T47D (cell line): ENCODE data around the gene REN.
A peak's percentile ranks its signal among the peaks of the same experiment; 100 is the strongest.

ENCODE experiments used
- DNase-seq, 2 experiments: peaks; one replicate each; pipeline versions ENCODE4 v3.0.0 to v3.0.0-alpha.2; 2011 to 2012; ENCODE audit warnings: low read depth in 1 of 2, low spot score in 1 of 2
- JUND ChIP-seq: IDR thresholded peaks from 2 replicates; pipeline ENCODE4 v1.6.1; 2012; ENCODE audit warnings: low read depth
- in situ Hi-C: cut with HindIII; loops from 2 replicates; pipeline ENCODE4 v1.10.0; 2016; ENCODE audit warnings: low sequenced_read_pairs, low pct_unique_long_range_greater_than_20kb

The REN gene

GRCh38 chr1:204132718-204133117 is 33.4 kb downstream of the REN start:
- DNase-seq: no peak
- no peak for TF ChIP-seq JUND
- in situ Hi-C loops: loop anchor here (25.0 kb wide), 1 partner anchor 270 kb away; the partner anchor contains the start of gene SNRPE

GRCh38 chr1:204131978-204132377 is 34.2 kb downstream of the REN start:
- peak; percentile 69 to 90 for DNase-seq
- in situ Hi-C loops: loop anchor here (25.0 kb wide), 1 partner anchor 270 kb away; the partner anchor contains the start of gene SNRPE
- TF ChIP-seq JUND: no peak

GRCh38 chr1:204130981-204131892 is 34.9 kb downstream of the REN start:
- peak in 1 of 2 experiments; percentile 49 for DNase-seq
- TF ChIP-seq JUND: no peak
- in situ Hi-C loops: loop anchor here (25.0 kb wide), 1 partner anchor 269 kb away; the partner anchor contains the start of gene SNRPE

DNA sequence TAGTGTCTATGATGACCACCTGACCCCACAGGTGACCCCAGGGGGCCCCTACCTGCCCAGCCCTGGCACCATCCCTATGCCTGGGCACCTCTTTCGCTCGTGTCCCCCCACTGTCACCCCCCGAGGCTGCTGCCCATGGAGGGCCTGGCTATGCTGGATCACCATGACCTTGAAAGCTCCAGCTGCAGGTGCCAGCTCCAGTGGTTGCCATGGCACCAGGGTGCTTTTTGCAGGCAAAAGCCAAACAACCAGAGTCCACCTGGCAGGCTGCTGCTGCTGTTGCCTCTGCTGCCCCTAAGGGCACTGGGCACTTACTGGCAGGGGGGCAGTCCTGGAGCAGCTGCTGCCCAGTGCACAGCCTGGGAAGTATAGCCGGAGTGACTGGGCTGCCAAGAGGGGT is 36.0 kb downstream of the REN start:
- in situ Hi-C loops: loop anchor here (25.0 kb wide), 1 partner anchor 268 kb away; the partner anchor contains the start of gene SNRPE
- peak in 1 of 2 experiments; percentile 67 for DNase-seq
- TF ChIP-seq JUND: no peak

DNA sequence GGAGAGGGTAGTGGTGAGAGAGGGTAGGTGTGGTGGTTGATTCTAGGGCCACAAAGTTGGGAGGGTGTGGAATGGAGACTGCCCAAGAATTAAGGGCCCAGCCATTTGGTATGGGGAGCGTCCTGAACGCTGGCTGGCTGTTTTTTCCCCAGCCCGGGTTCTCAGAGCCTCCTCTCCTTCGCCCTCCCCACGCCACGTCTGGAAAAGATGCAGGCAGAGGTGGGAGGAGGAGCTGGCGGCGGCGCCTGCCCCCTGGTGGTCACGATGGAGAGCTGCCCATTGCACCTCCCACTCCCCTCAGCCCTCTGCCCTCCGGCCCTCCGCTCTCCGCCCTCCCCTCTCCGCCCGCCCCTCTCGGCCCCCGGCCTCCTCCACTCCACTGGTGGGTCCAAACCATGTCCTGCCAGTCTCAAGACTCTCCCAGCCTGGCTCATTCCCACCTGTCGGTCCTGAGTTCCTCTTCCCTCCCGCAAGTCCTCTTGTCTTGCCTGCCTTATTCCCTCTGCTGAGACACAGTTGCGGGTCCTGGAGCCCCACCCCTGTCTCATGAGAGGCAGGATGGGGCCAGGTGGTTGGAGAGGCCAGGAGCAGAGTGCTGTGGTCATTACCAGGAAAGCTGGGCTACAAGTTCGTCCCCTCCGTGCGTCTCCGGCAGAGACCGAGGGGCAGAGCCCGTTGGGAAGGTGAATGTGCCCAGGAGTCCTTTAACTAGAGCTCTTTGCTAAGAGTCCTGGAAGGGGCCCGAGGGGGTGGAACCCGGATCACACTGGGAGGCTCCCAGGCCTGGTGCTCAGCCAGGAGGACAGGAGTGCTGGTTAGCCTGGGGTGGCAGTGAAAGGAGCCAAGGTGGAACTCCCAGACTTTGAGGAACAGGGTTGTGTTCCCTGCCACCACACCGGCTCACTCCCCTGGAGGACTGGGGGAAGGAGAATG is 36.9 kb downstream of the REN start:
- in situ Hi-C loops: loop anchor here (25.0 kb wide), 1 partner anchor 267 kb away; the partner anchor contains the start of gene SNRPE
- TF ChIP-seq JUND: no peak
- DNase-seq: peak; percentile 86 to 91

GRCh38 chr1:204128464-204128963 is 37.6 kb downstream of the REN start:
- no peak for TF ChIP-seq JUND
- in situ Hi-C loops: loop anchor here (25.0 kb wide), 1 partner anchor 266 kb away; the partner anchor contains the start of gene SNRPE
- DNase-seq: no peak

- in situ Hi-C loops: loop anchor here (25.0 kb wide), 1 partner anchor 265 kb away; the partner anchor contains the start of gene SNRPE
- no peak for TF ChIP-seq JUND
- DNase-seq: peak; percentile 82 to 89
These were observed 38.4 kb downstream of the REN start for GRCh38 chr1:204127597-204128242.

- in situ Hi-C loops: loop anchor here (25.0 kb wide), 1 partner anchor 265 kb away; the partner anchor contains the start of gene SNRPE
- TF ChIP-seq JUND: no peak
- DNase-seq: no peak
These were observed 39.2 kb downstream of the REN start for GRCh38 chr1:204126956-204127355.

GRCh38 chr1:204126386-204126785 is 39.8 kb downstream of the REN start:
- no peak for DNase-seq
- no peak for TF ChIP-seq JUND
- in situ Hi-C loops: loop anchor here (25.0 kb wide), 1 partner anchor 264 kb away; the partner anchor contains the start of gene SNRPE

- TF ChIP-seq JUND: no peak
- no peak for DNase-seq
- in situ Hi-C loops: loop anchor here (25.0 kb wide), 1 partner anchor 264 kb away; the partner anchor contains the start of gene SNRPE
These were observed 40.3 kb downstream of the REN start for GRCh38 chr1:204125759-204126351.

- in situ Hi-C loops: loop anchor here (25.0 kb wide), 1 partner anchor 262 kb away; the partner anchor contains the start of gene SNRPE
- TF ChIP-seq JUND: no peak
- DNase-seq: no peak
These were observed 41.5 kb downstream of the REN start for GRCh38 chr1:204124639-204125038.
